PC-9 (cell line): Measurements from ENCODE around the gene CRACR2A. TPM values are rescaled to one million over a fixed set of nuclear protein-coding genes. Genes with fewer than 3 reads are reported as not detected.

Source experiments
- BruUV-seq: library from RNA; stranded (reverse); fragments of 400-500 nt; replicated peaks from 2 replicates; lab custom pipeline; 2021; lab: Mats Ljungman, UMichigan
- CTCF ChIA-PET: fragments of 300-600 bp; sonication (Branson Sonifier 250); formaldehyde crosslinking; loops from one replicate; lab custom pipeline; 2022; ENCODE audit warnings: antibody characterized with exemption; lab: Charles Lee
- POLR2A ChIA-PET: fragments of 300-600 bp; sonication (Branson Sonifier 250); formaldehyde crosslinking; loops from one replicate; lab custom pipeline; 2022; ENCODE audit warnings: antibody characterized with exemption; ENCODE audit not compliant: unreplicated experiment; lab: Charles Lee
- DNase-seq, 2 experiments: peaks; one replicate each; pipeline versions ENCODE4 v3.0.0 to v3.0.0-alpha.2; 2015 to 2022; ENCODE audit warnings: mixed read lengths in 1 of 2
- H2AFZ ChIP-seq: fragments of 200-600 bp; sonication (generic); 2 replicates; pipeline ENCODE4 v1.8.1; 2017; ENCODE audit warnings: antibody characterized with exemption
- H3F3A ChIP-seq: fragments of 200-600 bp; sonication (generic); 2 replicates; pipeline ENCODE4 v1.8.1; 2017; ENCODE audit warnings: antibody characterized with exemption, mild to moderate bottlenecking, low read depth; ENCODE audit not compliant: insufficient read depth
- H3K27ac ChIP-seq: fragments of 200-600 bp; sonication (generic); 2 replicates; pipeline ENCODE4 v1.6.1; 2016; ENCODE audit warnings: mixed run types
- H3K27me3 ChIP-seq: fragments of 200-600 bp; sonication (generic); 2 replicates; pipeline ENCODE4 v1.6.1; 2016; ENCODE audit warnings: low read depth, mixed run types; ENCODE audit not compliant: insufficient read depth
- H3K36me3 ChIP-seq: fragments of 200-600 bp; sonication (generic); 2 replicates; pipeline ENCODE4 v1.6.1; 2016; ENCODE audit warnings: low read depth, mixed run types
- H3K4me1 ChIP-seq: fragments of 200-600 bp; sonication (generic); replicated peaks from 2 replicates; pipeline ENCODE4 v1.6.1; 2016; ENCODE audit warnings: mixed run types; ENCODE audit not compliant: insufficient read depth
- H3K4me2 ChIP-seq: fragments of 200-600 bp; sonication (generic); 2 replicates; pipeline ENCODE4 v1.6.1; 2017; ENCODE audit warnings: mixed run types
- H3K4me3 ChIP-seq: fragments of 200-600 bp; sonication (generic); 2 replicates; pipeline ENCODE4 v1.6.1; 2016; ENCODE audit warnings: mixed run types
- H3K79me2 ChIP-seq: fragments of 200-600 bp; sonication (generic); 2 replicates; pipeline ENCODE4 v1.6.1; 2017; ENCODE audit warnings: low read depth, mixed run types
- H3K9me2 ChIP-seq: fragments of 200-600 bp; sonication (generic); 2 replicates; pipeline ENCODE4 v1.8.1; 2017; ENCODE audit warnings: mild to moderate bottlenecking; ENCODE audit not compliant: insufficient read depth
- H3K9me3 ChIP-seq: fragments of 200-600 bp; sonication (generic); 2 replicates; pipeline ENCODE4 v1.8.1; 2016; ENCODE audit warnings: low read depth; ENCODE audit not compliant: insufficient read depth
- H4K20me1 ChIP-seq: fragments of 200-600 bp; sonication (generic); 2 replicates; pipeline ENCODE4 v1.8.1; 2017; ENCODE audit not compliant: insufficient read depth
- EZH2 ChIP-seq: fragments of 200-600 bp; sonication (generic); IDR thresholded peaks from 2 replicates; pipeline ENCODE4 v1.8.0; 2017; ENCODE audit warnings: antibody characterized with exemption, low read depth
- intact Hi-C: fragments of 100-400 bp; cut with micrococcal nuclease; formaldehyde crosslinking; loops from one replicate; pipeline ENCODE4 v1.10.0; 2022; ENCODE audit not compliant: unreplicated experiment
- total RNA-seq: library from RNA; stranded (reverse); gene quantifications from 2 replicates; pipeline ENCODE4 v1.2.3, GENCODE V29; 2021
- TF ChIP-seq, protein P1 (sequence below): fragments of 200-600 bp; sonication (generic); conservative IDR thresholded peaks from 2 replicates; pipeline ENCODE4 v1.6.1; 2017; ENCODE audit warnings: mixed run types, antibody characterized with exemption, mild to moderate bottlenecking, moderate library complexity

Gene CRACR2A
- total RNA-seq, 1 experiment from 2014 or later, result not detected

DNA sequence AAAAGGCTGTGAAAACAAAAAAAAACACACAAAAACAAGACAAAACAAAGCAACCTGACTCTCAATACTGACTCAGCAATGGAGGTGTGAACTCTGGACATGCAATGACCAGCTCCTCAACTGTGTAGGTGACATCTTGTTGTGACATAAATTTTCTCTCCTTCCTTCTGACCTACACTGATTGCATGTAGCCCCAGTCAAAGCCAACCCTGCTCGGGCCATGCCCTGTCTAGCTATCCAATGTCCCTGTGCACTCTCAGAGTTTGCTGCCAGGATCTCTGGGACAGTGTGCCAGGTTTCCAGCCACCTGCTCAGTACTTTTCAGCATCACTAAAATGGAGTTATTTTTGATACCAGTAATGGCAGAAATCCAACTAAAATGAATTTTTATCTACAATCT, 18.9 kb upstream of the CRACR2A start:
- Histone ChIP-seq H3K4me2 (no peak overlapping the region), H3K79me2 (no peaks in the 10 kb centered on the region), H2AFZ (no peak overlapping the region), H3K4me3 (no peak overlapping the region), H3K9me2 (no peaks in the 10 kb centered on the region), H3K27me3 (peaks cover 21% of the 10 kb centered on the region; the same call in 1 of the 2 replicates), H3K9me3 (0 out of 2 replicates have a peak, but pooled peaks cover 4% of the 10 kb centered on the region), H3K36me3 (no peaks in the 10 kb centered on the region), H4K20me1 (no peaks in the 10 kb centered on the region), H3K4me1 (no peaks in the 10 kb centered on the region), H3K27ac (no peak overlapping the region), H3F3A (no peaks in the 10 kb centered on the region)
- no TSS peak for BruUV-seq
- DNase-seq, result no peak
- ChIA-PET POLR2A (no interaction called here), CTCF (no interaction called here)
- intact Hi-C loops, result no loop called here
- TF ChIP-seq EZH2, result no peak
- TF ChIP-seq, protein P1, sequence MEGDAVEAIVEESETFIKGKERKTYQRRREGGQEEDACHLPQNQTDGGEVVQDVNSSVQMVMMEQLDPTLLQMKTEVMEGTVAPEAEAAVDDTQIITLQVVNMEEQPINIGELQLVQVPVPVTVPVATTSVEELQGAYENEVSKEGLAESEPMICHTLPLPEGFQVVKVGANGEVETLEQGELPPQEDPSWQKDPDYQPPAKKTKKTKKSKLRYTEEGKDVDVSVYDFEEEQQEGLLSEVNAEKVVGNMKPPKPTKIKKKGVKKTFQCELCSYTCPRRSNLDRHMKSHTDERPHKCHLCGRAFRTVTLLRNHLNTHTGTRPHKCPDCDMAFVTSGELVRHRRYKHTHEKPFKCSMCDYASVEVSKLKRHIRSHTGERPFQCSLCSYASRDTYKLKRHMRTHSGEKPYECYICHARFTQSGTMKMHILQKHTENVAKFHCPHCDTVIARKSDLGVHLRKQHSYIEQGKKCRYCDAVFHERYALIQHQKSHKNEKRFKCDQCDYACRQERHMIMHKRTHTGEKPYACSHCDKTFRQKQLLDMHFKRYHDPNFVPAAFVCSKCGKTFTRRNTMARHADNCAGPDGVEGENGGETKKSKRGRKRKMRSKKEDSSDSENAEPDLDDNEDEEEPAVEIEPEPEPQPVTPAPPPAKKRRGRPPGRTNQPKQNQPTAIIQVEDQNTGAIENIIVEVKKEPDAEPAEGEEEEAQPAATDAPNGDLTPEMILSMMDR, result no peak

DNA sequence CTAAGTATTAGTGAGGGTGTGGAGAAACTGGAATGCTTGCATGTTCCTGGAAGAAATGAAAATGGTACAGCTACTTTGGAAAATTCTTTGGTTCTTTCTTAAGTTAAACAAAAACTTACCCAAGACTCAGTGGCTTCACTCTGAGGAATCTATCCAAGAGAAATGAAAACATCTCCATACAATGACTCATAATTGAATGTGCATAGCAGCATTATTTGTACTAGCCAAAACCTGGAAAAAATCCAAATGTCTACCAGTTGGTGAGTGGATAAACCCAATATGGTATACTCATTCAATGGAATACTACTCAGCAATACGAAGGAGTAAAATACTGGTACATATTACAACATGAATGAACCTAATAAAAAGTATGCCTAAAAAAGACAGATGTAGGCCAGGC, 18.0 kb upstream of the CRACR2A start:
- ChIA-PET CTCF (no interaction called here), POLR2A (no interaction called here)
- H2AFZ ChIP-seq, result no peak overlapping the region
- no peak overlapping the region for H3K4me2 ChIP-seq
- no peak overlapping the region for H3K27ac ChIP-seq
- no peaks in the 10 kb centered on the region for H3K36me3 ChIP-seq
- no peak overlapping the region for H3K4me3 ChIP-seq
- intact Hi-C loops, result no loop called here
- H3K9me2 ChIP-seq, result no peaks in the 10 kb centered on the region
- H4K20me1 ChIP-seq, result no peaks in the 10 kb centered on the region
- TF ChIP-seq EZH2, result no peak
- TF ChIP-seq, protein P1, result no peak
- no peaks in the 10 kb centered on the region for H3K4me1 ChIP-seq
- H3F3A ChIP-seq, result no peaks in the 10 kb centered on the region
- no peaks in the 10 kb centered on the region for H3K79me2 ChIP-seq
- 0 out of 2 replicates have a peak, but pooled peaks cover 4% of the 10 kb centered on the region for H3K9me3 ChIP-seq
- peaks cover 19% of the 10 kb centered on the region for H3K27me3 ChIP-seq
- BruUV-seq, result no TSS peak
- DNase-seq, result peak in 1 of 2 experiments; percentile 39

DNA sequence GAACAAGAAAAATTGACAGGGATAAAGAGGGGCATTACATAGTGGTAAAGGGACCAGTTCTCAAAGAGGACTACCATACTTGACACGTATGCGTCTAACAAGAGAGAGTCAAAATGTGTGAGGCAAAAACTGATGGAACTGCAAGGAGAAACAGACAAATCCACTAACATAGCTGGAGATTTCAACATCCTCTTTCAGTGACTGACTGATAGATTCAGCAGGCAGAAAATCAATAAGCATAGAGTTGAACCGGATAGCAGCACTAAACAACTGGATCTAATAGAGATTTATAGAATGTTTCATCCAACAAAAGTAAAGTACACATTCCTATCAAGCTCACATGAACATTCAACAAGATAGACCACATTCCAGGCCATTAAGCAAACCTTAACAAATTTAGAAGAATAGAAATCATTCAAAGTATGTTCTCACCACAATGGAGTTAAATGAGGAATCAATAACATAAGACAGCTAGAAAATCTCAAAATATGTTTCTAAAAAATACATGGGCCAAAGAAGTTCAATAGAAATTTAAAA, 16.1 kb upstream of the CRACR2A start:
- BruUV-seq, result no TSS peak

More for the DNA sequence above, 16.1 kb upstream of the CRACR2A start:
- Histone ChIP-seq H3K36me3 (no peaks in the 10 kb centered on the region), H3F3A (no peaks in the 10 kb centered on the region), H3K9me2 (no peaks in the 10 kb centered on the region), H3K9me3 (0 out of 2 replicates have a peak, but pooled peaks cover 4% of the 10 kb centered on the region), H3K27me3 (peaks cover 31% of the 10 kb centered on the region), H2AFZ (no peak overlapping the region), H3K4me3 (no peak overlapping the region), H4K20me1 (no peaks in the 10 kb centered on the region), H3K4me1 (no peaks in the 10 kb centered on the region), H3K27ac (no peak overlapping the region), H3K79me2 (no peaks in the 10 kb centered on the region), H3K4me2 (no peak overlapping the region)
- TF ChIP-seq EZH2, result no peak
- TF ChIP-seq, protein P1, result no peak
- intact Hi-C loops, result no loop called here
- ChIA-PET POLR2A (no interaction called here), CTCF (no interaction called here)
- DNase-seq, result no peak
